Stimulated activated CD4-positive, alpha-beta T cell treated with anti-CD3 and anti-CD28 coated beads, Interleukin-12 subunit alpha, Interleukin-12 subunit beta, amount 100 ng/mL, for 4 hours (primary cell): ENCODE results near the gene PRRT2.

ENCODE experiments used
- DNase-seq: peaks from one replicate; pipeline ENCODE4 v3.0.0-alpha.2; 2020

PRRT2 gene

DNA sequence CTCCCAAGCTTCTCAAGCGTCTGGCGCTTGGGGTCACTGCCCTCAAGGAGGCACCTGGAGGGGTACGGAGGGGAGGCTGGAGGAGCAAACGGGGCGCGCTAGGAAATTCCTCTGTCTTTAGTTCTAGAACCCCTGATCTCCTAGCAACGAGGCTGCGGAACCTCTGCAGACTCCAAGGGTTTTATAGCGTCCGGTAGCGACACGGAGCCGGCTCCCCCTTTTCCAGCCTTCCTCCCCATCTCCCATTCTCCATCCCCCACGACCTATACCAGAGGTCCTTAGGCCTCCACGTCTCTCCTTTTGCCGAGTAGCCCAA lies 51.6 kb downstream of the PRRT2 start:
- DNase-seq = no peak

DNA sequence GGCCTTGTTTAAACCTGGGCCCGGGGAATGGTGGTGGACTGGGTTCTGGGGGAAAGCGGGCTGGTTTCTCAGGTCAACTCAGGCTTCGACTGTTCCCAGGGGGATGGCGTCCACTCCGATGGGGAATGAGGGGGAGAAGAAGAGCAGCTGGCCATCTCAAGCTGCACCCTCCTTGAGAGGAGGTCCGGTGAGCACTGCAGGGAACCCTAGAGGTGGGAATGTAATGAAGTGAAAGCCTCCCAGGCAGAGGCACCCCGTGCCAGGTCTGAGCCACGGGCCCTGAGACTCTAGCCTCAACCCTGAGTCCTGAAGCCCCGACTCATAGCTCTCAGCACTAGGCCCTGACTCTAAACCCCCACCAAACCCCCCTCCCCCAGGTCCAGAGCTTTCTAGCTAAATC lies 52.2 kb downstream of the PRRT2 start:
- no peak for DNase-seq
